HG03064 (cell line): ENCODE results near the gene PLA2G4C.

Source experiments
- ATAC-seq: cut with Tn5 transposase; IDR thresholded peaks from one replicate; pipeline ENCODE4 v1.9.1; 2021; ENCODE audit warnings: low read depth; ENCODE audit not compliant: unreplicated experiment

PLA2G4C gene

GRCh38 chr19:48000846-48001245, 109.8 kb downstream of the PLA2G4C start:
- no peak for ATAC-seq

- ATAC-seq = no peak
Observed at GRCh38 chr19:47998800-47999199, 111.8 kb downstream of the PLA2G4C start.
